Measurements from ENCODE around the gene SORCS1. TPM values are rescaled to one million over a fixed set of nuclear protein-coding genes. Genes with fewer than 3 reads are reported as not detected.

Gene SORCS1
- polyA plus RNA-seq, 1 donor (not counting 4 experiments of a cell fraction or from before 2014, with no cell fraction given), result not detected

GRCh38 chr10:106609470-106610266 lies 554.8 kb downstream of the SORCS1 start:
- Histone ChIP-seq H3K4me2 (ENCODE audit: control insufficient read depth, extremely low read depth, insufficient read depth, low read depth, low read length) (no peak overlapping the region), H3K27ac (ENCODE audit: control insufficient read depth, insufficient read depth, low read length) (no peak overlapping the region), H4K20me1 (ENCODE audit: control insufficient read depth, extremely low read depth, insufficient read depth, low read length) (no peaks in the 10 kb centered on the region), H2AFZ (ENCODE audit: control insufficient read depth, low read length) (no peak overlapping the region), H3K27me3 (ENCODE audit: control insufficient read depth, extremely low read depth, insufficient read depth, low read length) (no peaks in the 10 kb centered on the region), H3K36me3 (ENCODE audit: control insufficient read depth in 2 of 2, extremely low read depth in 1 of 2, insufficient read depth in 2 of 2, low read length in 2 of 2) (no peaks in the 10 kb centered on the region), H3K4me1 (ENCODE audit: control insufficient read depth, extremely low read depth, insufficient read depth, low read length) (no peaks in the 10 kb centered on the region), H3K9ac (ENCODE audit: control insufficient read depth, extremely low read depth, insufficient read depth, low read length) (no peak overlapping the region), H3K9me1 (ENCODE audit: control insufficient read depth, extremely low read depth, insufficient read depth, low read length) (no peaks in the 10 kb centered on the region), H3K9me3 (ENCODE audit: control insufficient read depth, low read depth, low read length) (no peaks in the 10 kb centered on the region), H3K4me3 (ENCODE audit: control insufficient read depth in 2 of 3, extremely low read depth in 1 of 3, insufficient read depth in 2 of 3, low read depth in 1 of 3, low read length in 3 of 3) (no peak overlapping the region), H3K79me2 (ENCODE audit: control insufficient read depth, insufficient read depth, low read length) (no peaks in the 10 kb centered on the region)
- TF ChIP-seq, protein P1, sequence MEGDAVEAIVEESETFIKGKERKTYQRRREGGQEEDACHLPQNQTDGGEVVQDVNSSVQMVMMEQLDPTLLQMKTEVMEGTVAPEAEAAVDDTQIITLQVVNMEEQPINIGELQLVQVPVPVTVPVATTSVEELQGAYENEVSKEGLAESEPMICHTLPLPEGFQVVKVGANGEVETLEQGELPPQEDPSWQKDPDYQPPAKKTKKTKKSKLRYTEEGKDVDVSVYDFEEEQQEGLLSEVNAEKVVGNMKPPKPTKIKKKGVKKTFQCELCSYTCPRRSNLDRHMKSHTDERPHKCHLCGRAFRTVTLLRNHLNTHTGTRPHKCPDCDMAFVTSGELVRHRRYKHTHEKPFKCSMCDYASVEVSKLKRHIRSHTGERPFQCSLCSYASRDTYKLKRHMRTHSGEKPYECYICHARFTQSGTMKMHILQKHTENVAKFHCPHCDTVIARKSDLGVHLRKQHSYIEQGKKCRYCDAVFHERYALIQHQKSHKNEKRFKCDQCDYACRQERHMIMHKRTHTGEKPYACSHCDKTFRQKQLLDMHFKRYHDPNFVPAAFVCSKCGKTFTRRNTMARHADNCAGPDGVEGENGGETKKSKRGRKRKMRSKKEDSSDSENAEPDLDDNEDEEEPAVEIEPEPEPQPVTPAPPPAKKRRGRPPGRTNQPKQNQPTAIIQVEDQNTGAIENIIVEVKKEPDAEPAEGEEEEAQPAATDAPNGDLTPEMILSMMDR (optimal IDR thresholded peaks at IDR 0.05 in 1 of 3, IDR thresholded peaks at IDR 0.05 in 1 of 3, conservative IDR thresholded peaks at IDR 0.05 in 1 of 3; ENCODE audit: extremely low read depth in 1 of 3, insufficient read depth in 2 of 3, low read length in 3 of 3), result peak in 2 of 3 experiments; percentile 43 to 45
- no peak for TF ChIP-seq EZH2 (IDR thresholded peaks at IDR 0.05; ENCODE audit: low read length)
- no peak for FAIRE-seq
- no peak for DNase-seq (ENCODE audit: low read depth, low spot score)
- dilution Hi-C loops (cut with MboI; ENCODE audit: extremely low pct_ligation_motif_present, low sequenced_read_pairs), result no loop called here

DNA sequence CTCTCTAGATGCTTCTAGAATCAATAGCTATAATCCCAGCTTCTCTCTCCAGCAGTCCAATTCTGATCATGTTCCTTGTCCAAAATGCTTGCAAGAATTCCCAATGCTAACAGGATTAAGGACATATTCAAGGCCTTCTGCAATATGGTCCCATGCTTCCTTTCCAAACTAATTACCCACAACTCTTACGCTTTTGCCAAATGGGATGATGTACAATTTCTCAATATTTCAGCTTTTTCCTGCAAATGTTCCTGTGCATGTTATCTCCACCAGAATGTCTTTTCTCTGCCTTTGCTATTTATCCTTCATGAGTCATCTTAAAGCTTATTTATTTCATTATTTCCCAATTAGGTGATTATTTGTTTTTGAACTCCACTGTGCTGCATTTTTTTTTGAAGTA lies 556.4 kb downstream of the SORCS1 start:
- no peak overlapping the region for H3K4me3 ChIP-seq (ENCODE audit: control insufficient read depth in 2 of 3, extremely low read depth in 1 of 3, insufficient read depth in 2 of 3, low read depth in 1 of 3, low read length in 3 of 3)
- no peaks in the 10 kb centered on the region for H3K9me1 ChIP-seq (ENCODE audit: control insufficient read depth, extremely low read depth, insufficient read depth, low read length)
- H4K20me1 ChIP-seq (ENCODE audit: control insufficient read depth, extremely low read depth, insufficient read depth, low read length), result no peaks in the 10 kb centered on the region
- H3K4me1 ChIP-seq (ENCODE audit: control insufficient read depth, extremely low read depth, insufficient read depth, low read length), result no peaks in the 10 kb centered on the region
- H3K9me3 ChIP-seq (ENCODE audit: control insufficient read depth, low read depth, low read length), result no peaks in the 10 kb centered on the region
- dilution Hi-C loops (cut with MboI; ENCODE audit: extremely low pct_ligation_motif_present, low sequenced_read_pairs), result no loop called here
- H3K79me2 ChIP-seq (ENCODE audit: control insufficient read depth, insufficient read depth, low read length), result no peaks in the 10 kb centered on the region
- FAIRE-seq (no peak), DNase-seq (ENCODE audit: low read depth, low spot score) (no peak)
- no peak overlapping the region for H3K27ac ChIP-seq (ENCODE audit: control insufficient read depth, insufficient read depth, low read length)
- H3K4me2 ChIP-seq (ENCODE audit: control insufficient read depth, extremely low read depth, insufficient read depth, low read depth, low read length), result no peak overlapping the region
- TF ChIP-seq EZH2 (IDR thresholded peaks at IDR 0.05; ENCODE audit: low read length), result no peak
- TF ChIP-seq, protein P1 (optimal IDR thresholded peaks at IDR 0.05 in 1 of 3, IDR thresholded peaks at IDR 0.05 in 1 of 3, conservative IDR thresholded peaks at IDR 0.05 in 1 of 3; ENCODE audit: extremely low read depth in 1 of 3, insufficient read depth in 2 of 3, low read length in 3 of 3), result no peak
- H3K9ac ChIP-seq (ENCODE audit: control insufficient read depth, extremely low read depth, insufficient read depth, low read length), result no peak overlapping the region
- H3K36me3 ChIP-seq (ENCODE audit: control insufficient read depth in 2 of 2, extremely low read depth in 1 of 2, insufficient read depth in 2 of 2, low read length in 2 of 2), result no peaks in the 10 kb centered on the region
- H3K27me3 ChIP-seq (ENCODE audit: control insufficient read depth, extremely low read depth, insufficient read depth, low read length), result no peaks in the 10 kb centered on the region
- H2AFZ ChIP-seq (ENCODE audit: control insufficient read depth, low read length), result no peak overlapping the region

All from keratinocyte (primary cell).